NCI-H1417 (cell line): Measurements from ENCODE around the gene ST7.
"Not testable (repeated sequence)": the region's sequence is repeated elsewhere in the genome, so short reads cannot be mapped to it uniquely, and the experiment has no call there.

Source experiments
- DNase-seq, 3 experiments: peaks; one replicate each; lab custom pipeline; 2025; lab: John Stamatoyannopoulos, UW

The ST7 gene

DNA sequence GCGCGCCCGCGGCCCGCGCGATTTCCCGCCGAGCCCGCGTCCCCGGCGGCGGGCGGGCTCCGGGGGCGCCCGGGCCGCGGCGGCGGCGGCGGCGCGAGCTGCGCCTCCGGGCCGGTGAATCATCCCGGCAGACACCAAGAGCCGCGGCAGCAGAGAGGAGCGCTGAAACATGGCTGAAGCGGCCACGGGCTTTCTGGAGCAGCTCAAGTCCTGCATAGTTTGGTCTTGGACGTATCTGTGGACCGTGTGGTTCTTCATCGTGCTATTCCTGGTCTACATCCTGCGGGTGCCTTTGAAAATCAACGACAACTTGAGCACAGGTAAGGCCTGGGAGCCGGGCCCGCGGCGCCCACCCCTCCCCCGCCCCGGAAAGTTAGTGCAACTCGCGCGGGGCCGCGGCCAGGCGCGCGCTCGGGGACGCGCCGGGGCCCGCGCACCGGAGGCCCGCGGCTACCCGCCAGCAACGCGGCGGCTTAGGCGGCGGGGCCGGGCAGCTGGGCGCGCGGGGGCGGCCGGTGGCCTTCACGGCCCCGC is at the start of gene ST7:
Gene ST7 (plus strand): TSS at position 130 of the 534 bp plus-strand sequence. CDS start 40 bp downstream, at position 170.
- DNase-seq = peak; percentile 78 to 93 (median 90)

GRCh38 chr7:116906391-116906790 is 46.9 kb upstream of the ST7 start:
- DNase-seq = no peak

GRCh38 chr7:116910383-116910782 is 42.9 kb upstream of the ST7 start:
- no peak for DNase-seq

DNA sequence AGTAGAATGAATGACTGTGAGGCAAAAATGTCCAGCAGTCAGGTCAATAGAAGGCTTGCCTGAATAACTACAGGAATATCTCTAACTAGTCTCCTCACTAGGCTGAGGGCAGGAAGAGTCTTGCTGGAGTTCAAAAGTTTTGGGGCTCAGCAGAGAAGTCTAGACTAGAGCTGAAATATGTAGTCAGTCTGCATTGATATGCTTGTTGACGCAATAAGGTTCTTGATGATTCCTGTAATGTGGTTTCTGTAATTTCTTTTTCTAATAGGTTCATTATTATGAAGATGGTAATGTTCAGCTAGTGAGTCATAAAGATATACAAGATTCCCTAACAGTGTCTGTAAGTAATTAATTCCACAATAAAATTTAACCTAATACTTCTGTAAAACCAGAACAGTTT is 41.5 kb upstream of the ST7 start:
- no peak for DNase-seq

- DNase-seq = no peak
Observed at GRCh38 chr7:116912269-116912909, 40.9 kb upstream of the ST7 start.

- no peak for DNase-seq
Observed at GRCh38 chr7:116918704-116919103, 34.6 kb upstream of the ST7 start.

- DNase-seq = no peak
Observed at GRCh38 chr7:116920359-116920758, 32.9 kb upstream of the ST7 start.

DNA sequence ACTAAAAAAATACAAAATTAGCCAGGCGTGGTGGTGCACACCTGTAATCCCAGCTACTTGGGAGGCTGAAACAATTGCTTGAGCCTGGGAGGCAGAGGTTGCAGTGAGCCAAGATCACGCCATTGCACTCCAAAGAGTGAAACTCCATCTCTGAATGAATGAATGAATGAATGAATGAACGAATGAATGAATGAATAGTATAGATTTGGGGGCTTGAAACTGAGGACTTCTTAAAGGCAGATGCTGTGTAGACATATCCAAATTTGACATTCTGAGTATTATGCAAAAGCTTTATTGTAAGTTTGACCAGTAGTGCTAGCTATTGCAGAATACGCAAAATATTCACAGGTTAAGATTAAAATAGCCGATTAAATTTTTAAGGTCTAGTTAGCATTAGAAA is 30.8 kb upstream of the ST7 start:
- no peak for DNase-seq

GRCh38 chr7:116924741-116925140 is 28.6 kb upstream of the ST7 start:
- no peak for DNase-seq

GRCh38 chr7:116929021-116929420 is 24.3 kb upstream of the ST7 start:
- DNase-seq = peak in 2 of 3 experiments; percentile 15 to 60

DNA sequence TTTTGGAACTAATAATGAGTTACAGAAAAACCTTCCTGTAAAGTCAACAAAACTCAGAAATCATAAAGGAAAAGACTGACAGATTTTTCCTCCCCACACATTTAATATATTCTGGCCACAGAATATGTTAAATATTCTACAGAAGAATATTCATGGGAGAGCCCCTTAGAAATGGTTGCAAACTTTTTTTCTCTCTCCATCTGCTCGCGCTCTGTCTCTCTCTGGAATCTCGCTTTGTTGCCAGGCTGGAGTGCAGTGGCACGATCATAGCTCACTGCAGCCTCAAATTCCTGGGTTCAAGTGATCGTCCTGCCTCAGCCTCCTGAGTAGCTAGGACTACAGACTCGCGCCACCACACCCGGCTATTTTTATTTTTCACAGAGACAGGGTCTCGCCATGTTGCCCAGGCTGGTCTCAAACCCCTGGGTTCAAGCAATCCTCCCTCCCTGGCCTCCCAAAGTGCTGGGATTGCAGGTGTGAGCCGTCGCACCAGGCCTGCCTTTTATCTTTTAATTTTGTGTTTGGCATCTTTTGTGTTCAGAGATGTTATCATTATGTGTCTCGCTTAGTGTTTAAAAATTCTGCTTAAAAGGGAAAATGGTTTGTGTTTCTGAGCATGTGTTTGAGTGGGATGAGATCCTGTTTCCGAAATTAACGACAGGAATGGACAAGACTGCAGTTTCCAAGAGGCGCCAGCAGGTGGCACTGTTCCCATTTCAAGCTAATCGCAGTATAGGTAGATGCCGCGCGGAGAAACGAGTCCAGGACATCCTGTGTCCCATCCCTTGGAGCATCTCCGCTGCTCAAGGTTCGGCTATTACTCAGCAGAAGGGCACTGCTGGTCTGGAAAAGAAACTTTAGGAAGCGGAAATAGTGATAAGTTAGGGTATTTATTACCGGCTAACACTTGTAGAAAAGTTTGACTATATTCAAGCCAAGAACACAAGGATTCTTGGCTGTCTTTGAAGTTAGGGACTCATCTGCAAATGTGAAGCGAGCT is 23.1 kb upstream of the ST7 start:
- DNase-seq = peak; percentile 68 to 89 (median 88)

DNA sequence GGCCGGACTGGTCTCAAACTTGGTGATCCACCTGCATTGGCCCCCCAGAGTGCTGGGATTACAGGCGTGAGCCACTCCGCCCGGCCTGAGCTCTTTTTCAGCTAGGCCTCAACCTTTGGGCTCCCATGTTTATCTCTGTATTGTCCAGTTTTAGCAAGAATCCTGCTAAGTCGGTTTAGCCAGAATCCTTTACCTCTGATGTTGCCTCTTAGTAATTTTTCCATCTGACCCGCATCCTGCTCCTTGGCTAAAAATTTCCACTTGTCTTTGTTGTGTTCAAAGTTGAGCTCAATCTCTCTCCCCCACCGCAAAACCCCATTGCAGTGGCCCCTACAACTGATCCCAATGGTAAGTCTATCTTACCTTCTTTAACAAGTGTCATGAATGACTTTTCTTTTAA is 20.7 kb upstream of the ST7 start:
- DNase-seq = no peak

DNA sequence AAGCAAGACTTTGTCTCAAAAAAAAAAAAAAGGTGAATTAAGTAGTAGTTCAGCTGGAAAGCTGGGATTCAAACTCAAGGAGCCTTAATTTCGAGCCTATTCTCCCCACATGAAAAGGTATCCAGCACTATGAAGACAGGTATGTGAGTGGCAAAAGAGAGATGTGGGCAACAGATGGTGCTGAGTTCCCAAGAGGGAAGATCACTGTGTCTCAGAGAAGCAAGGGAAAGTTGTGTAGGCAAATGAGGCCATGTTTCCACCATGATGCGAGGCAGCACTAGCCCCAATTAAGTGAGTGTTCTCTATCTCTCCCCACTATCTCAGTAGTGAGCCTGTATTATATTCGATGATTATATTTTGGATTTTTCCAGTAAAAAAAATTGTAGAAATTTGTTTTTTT is 19.8 kb upstream of the ST7 start:
- DNase-seq = no peak

DNA sequence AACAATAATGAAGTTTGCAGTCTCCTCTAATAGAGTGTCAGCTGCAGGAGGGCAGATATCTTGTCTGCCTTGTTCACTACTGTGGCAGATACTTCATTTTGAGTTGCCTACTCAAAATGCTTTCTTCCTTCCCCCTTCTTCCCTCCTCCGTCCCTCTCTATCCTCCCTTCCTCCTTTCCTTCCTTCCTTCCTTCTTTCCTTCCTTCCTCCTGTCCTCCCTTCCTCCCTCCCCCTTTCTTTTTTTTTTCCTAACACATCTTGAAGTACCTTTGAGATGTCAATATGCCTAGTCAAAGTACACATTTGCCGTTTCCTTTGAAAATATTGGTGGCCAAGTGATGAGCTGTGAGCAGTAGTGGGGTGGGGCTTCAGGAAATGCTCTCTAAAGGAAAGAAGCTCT is 18.7 kb upstream of the ST7 start:
- DNase-seq = no peak

GRCh38 chr7:116936844-116937243 is 16.5 kb upstream of the ST7 start:
- not testable (repeated sequence) for DNase-seq

DNA sequence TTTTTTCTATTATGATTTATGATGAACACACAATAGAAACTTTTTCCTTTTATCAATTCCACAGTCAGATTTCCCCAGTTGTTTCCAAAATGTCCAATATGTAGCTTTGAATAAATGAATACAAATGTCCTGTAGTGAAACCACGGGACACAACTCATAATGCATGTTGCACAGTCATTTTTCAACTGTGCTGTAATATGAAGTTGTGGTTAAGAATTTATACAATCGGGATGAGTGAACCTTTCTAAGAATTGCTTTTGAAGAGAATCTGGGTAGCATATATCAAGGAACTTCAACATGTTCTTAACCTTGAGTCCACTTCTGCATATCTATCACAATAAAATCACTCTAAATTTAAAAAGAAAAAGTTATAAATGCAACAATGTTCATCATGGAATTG is 14.6 kb upstream of the ST7 start:
- DNase-seq = no peak

DNA sequence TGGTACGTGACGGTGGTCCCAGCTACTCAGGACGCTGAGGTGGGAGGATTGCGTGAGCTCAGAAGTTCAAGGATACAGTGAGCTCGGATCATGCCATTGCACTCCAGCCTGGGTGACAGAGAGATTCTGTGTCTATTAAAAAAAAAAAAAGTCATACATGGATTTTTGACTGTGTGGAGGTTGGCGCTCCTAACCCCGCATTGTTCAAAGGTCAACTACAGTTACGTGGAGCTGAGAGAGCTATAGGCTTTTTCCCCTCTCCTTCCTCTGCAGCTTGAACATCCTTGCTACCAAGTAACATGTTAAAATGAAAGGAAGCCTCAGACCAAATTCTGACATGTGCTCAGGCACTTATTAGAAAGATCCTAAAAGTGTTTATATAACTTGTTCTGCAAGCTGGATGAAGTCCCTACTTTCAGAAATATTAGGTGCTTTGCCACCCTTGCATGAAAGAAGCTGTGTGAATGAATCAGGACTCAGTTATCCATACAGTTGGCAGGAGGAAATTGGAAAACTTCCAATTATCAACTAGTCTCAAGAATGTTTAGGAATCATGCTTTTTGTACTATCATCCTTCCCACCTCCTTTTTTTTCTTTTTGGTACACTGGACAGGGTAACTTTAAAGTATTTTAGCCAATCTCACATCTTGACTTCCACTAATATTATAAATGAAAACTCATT is 12.5 kb upstream of the ST7 start:
- no peak for DNase-seq

DNA sequence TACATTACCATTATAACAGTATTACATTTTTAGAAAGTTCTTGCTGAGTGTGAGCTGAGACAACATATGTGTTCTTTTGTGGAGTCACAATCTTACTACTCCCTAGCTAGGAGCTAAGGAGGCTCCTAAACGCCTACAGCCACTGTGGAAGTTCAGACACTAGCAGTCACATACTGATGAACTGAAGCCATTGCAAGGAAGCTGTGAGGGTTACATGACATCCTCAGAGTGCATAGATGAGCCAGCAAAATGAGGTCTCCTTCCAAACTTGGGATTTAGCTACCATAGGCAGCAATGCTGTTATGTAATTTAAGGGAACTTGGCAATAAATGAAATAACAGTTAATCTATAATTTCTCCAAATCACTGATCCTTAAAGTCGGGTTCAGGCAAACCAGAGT is 10.8 kb upstream of the ST7 start:
- DNase-seq = no peak

DNA sequence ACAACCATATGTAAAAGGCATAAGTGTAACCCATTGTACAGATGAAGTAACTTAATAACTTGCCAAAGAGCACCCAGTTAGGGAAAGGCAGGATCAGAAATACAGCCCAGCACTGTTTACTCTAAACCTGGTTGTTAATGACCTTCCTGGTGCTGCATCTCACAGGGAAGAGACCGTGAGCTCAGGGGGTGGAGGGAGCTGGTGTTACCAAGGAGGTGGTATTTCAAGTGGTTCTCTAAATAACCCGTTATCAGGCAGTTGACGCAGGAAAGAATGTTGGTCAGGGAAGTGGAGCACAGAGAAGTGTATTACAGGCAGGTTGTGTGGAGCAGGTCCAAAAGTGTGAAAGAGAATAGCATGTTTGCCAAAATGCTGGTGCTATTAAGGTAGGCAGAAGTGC is 4.4 kb upstream of the ST7 start:
- DNase-seq = peak; percentile 47 to 85 (median 63)

GRCh38 chr7:116949941-116950801 is 3.1 kb upstream of the ST7 start:
- no peak for DNase-seq

GRCh38 chr7:116950889-116951351 is 2.4 kb upstream of the ST7 start:
- no peak for DNase-seq
